ENCODE measurements around the gene ARIH1.
A peak's percentile ranks its signal among the peaks of the same experiment; 100 is the strongest.
"Not testable (repeated sequence)": the region's sequence is repeated elsewhere in the genome, so short reads cannot be mapped to it uniquely, and the experiment has no call there.

ARIH1 gene, protein sequence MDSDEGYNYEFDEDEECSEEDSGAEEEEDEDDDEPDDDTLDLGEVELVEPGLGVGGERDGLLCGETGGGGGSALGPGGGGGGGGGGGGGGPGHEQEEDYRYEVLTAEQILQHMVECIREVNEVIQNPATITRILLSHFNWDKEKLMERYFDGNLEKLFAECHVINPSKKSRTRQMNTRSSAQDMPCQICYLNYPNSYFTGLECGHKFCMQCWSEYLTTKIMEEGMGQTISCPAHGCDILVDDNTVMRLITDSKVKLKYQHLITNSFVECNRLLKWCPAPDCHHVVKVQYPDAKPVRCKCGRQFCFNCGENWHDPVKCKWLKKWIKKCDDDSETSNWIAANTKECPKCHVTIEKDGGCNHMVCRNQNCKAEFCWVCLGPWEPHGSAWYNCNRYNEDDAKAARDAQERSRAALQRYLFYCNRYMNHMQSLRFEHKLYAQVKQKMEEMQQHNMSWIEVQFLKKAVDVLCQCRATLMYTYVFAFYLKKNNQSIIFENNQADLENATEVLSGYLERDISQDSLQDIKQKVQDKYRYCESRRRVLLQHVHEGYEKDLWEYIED

GRCh38 chr15:72473614-72474465 is at the start of gene ARIH1:
ARIH1 (plus strand) TSS chr15:72474330; CDS start chr15:72474640, 310 bp downstream.
- TF ChIP-seq, protein P1, sequence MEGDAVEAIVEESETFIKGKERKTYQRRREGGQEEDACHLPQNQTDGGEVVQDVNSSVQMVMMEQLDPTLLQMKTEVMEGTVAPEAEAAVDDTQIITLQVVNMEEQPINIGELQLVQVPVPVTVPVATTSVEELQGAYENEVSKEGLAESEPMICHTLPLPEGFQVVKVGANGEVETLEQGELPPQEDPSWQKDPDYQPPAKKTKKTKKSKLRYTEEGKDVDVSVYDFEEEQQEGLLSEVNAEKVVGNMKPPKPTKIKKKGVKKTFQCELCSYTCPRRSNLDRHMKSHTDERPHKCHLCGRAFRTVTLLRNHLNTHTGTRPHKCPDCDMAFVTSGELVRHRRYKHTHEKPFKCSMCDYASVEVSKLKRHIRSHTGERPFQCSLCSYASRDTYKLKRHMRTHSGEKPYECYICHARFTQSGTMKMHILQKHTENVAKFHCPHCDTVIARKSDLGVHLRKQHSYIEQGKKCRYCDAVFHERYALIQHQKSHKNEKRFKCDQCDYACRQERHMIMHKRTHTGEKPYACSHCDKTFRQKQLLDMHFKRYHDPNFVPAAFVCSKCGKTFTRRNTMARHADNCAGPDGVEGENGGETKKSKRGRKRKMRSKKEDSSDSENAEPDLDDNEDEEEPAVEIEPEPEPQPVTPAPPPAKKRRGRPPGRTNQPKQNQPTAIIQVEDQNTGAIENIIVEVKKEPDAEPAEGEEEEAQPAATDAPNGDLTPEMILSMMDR (IDR thresholded peaks at IDR 0.05; ENCODE audit: control insufficient read depth, extremely low read depth, insufficient read depth), result peak; percentile 55
- H3K4me3 ChIP-seq (ENCODE audit: low read depth, low read length), result peak within 1 kb of the TSS; percentile 61
- DNase-seq (ENCODE audit: low read depth), result peak; percentile 87

- no peak overlapping the region for H3K4me3 ChIP-seq (ENCODE audit: low read depth, low read length)
- DNase-seq (ENCODE audit: low read depth), result no peak
- TF ChIP-seq, protein P1 (IDR thresholded peaks at IDR 0.05; ENCODE audit: control insufficient read depth, extremely low read depth, insufficient read depth), result no peak
Measured at GRCh38 chr15:72426753-72427152, 47.4 kb upstream of the ARIH1 start.

DNA sequence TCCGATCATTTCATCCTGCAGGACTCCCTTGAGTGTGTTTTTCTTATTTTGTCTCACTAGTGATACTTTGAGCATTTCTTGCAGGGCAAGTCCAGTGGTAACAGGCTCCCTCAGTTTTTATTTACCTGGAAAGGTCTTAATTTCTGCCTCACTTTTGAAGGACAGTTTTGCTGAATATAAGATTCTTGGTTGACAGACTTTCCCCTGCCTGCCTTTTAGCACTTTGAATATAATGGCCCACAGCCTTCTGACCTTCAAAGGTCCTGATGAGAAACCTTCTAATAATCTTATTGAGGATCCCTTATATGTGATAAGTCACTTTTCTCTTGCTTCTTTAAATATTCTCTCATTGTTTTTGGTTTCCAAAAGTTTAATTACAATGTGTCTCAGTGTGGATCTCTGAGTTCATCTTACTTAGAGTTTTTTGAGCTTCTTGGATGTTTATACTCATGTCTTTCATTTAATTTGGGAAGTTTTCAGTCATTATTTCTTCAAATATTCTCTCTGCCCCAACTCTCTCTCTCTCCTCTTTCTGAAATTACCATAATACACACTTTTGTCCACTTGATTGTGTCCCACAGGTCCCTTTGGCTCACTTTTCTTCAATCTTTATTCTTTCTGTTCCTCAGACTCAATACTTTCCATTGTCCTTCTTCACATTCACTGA is 36.3 kb upstream of the ARIH1 start:
- no peak for DNase-seq (ENCODE audit: low read depth)
- TF ChIP-seq, protein P1 (IDR thresholded peaks at IDR 0.05; ENCODE audit: control insufficient read depth, extremely low read depth, insufficient read depth), result no peak

DNA sequence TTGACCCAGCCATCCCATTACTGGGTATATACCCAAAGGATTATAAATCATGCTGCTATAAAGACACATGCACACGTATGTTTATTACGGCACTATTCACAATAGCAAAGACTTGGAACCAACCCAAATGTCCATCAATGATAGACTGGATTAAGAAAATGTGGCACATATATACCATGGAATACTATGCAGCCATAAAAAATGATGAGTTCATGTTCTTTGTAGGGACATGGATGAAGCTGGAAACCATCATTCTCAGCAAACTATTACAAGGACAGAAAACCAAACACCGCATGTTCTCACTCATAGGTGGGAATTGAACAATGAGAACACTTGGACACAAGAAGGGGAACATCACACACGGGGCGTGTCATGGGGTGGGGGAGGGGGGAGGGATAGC is 31.3 kb upstream of the ARIH1 start:
- not testable (repeated sequence) for DNase-seq (ENCODE audit: low read depth)

More for the DNA sequence above, 36.3 kb upstream of the ARIH1 start:
- no peak overlapping the region for H3K4me3 ChIP-seq (ENCODE audit: low read depth, low read length)

GRCh38 chr15:72445426-72445825 is 28.7 kb upstream of the ARIH1 start:
- TF ChIP-seq, protein P1 (IDR thresholded peaks at IDR 0.05; ENCODE audit: control insufficient read depth, extremely low read depth, insufficient read depth), result no peak
- no peak for DNase-seq (ENCODE audit: low read depth)
- H3K4me3 ChIP-seq (ENCODE audit: low read depth, low read length), result no peak overlapping the region

More for the DNA sequence above, 31.3 kb upstream of the ARIH1 start:
- not testable (repeated sequence) for H3K4me3 ChIP-seq (ENCODE audit: low read depth, low read length)

- no peak overlapping the region for H3K4me3 ChIP-seq (ENCODE audit: low read depth, low read length)
- TF ChIP-seq, protein P1 (IDR thresholded peaks at IDR 0.05; ENCODE audit: control insufficient read depth, extremely low read depth, insufficient read depth), result no peak
Measured at GRCh38 chr15:72450805-72451204, 23.3 kb upstream of the ARIH1 start.

More at GRCh38 chr15:72450805-72451204, 23.3 kb upstream of the ARIH1 start:
- DNase-seq (ENCODE audit: low read depth), result no peak

All from LNCaP clone FGC (cell line).